Breast epithelium (tissue), 3 donors: ENCODE results near the gene SHC1.

ENCODE experiments used
- POLR2AphosphoS5 ChIP-seq, 3 donors: sonication (generic); formaldehyde crosslinking; IDR thresholded peaks; one replicate each; pipeline ENCODE4 v1.6.1; 2017; ENCODE audit warnings: antibody characterized with exemption in 3 of 3
- TF ChIP-seq, protein P1 (sequence below), 3 donors: fragments of 450-650 bp; IDR thresholded peaks; one replicate each; pipeline ENCODE4 v1.5.1; 2016 to 2017; ENCODE audit warnings: antibody characterized with exemption in 3 of 3, mild to moderate bottlenecking in 3 of 3, moderate library complexity in 3 of 3

DNA sequence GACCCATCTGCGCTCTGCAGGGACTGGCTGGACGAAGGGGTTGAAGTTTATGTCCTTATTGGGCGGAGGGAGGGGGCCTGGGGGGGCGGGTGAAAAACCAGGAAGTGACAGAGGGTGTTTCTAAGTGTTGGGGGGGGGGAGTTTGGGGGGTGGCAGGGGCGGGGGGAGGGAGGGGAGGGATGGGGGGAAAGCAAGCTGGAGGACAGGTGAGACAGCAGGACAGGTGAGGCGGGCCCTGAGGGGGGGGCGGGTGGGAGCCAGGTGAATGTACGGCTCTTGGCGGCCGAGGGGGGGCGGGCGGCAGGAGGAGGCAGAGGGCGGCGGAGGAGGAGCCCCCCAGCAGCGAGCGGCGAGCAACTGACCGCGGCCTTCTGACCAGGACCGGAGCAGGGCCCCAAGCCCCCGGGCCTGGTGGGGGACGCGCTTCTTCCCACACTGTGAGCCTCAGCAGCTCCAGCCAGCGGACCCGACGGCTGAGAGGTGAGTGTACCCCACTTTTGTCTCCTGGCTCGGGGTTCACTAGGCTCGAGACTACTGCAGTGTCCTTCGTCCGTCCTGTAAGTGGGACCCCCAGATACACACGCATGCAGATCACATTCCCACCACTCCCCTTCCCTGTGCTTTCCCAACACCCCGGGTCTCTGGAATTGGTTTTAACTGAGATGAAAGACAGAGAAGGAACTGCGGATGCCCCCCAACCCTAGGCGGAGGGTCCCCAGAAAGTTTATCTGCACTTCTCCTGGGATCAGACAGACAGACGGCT is 32.1 kb upstream of the SHC1 start, which contains the start of gene ZBTB7B:
- TF ChIP-seq, protein P1, sequence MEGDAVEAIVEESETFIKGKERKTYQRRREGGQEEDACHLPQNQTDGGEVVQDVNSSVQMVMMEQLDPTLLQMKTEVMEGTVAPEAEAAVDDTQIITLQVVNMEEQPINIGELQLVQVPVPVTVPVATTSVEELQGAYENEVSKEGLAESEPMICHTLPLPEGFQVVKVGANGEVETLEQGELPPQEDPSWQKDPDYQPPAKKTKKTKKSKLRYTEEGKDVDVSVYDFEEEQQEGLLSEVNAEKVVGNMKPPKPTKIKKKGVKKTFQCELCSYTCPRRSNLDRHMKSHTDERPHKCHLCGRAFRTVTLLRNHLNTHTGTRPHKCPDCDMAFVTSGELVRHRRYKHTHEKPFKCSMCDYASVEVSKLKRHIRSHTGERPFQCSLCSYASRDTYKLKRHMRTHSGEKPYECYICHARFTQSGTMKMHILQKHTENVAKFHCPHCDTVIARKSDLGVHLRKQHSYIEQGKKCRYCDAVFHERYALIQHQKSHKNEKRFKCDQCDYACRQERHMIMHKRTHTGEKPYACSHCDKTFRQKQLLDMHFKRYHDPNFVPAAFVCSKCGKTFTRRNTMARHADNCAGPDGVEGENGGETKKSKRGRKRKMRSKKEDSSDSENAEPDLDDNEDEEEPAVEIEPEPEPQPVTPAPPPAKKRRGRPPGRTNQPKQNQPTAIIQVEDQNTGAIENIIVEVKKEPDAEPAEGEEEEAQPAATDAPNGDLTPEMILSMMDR (IDR thresholded peaks at IDR 0.05), result peak in 2 of 3 donors; percentile 8 to 14
- no peak for TF ChIP-seq POLR2AphosphoS5 (IDR thresholded peaks at IDR 0.05)
